ENCODE data around the gene PDE6C. TPM values are rescaled to one million over a fixed set of nuclear protein-coding genes. Genes with fewer than 3 reads are reported as not detected.

Gene PDE6C
- not detected for total RNA-seq

DNA sequence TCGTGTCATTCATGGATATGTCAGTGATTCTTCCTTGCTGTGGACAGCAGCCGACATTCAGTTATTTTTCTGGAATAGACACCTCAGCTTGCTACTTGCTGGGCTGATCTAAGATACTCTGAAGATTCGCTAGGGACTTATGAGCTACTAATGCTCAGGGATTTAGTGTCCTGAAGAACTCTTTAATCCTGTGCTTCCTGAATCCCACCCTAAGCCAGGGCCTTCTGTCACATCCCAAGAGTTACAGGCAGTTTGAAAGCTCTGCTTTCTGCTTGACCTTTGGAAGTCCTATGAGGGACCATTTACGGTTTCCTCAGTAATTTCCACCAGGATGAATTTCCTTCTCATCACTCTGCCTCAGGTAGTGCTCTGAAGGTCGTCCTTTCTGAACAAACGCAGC is at the start of gene PDE6C:
Gene PDE6C, plus strand, starts transcription at position 227 of the 400 bp plus-strand sequence. CDS start 189 bp downstream, outside the sequence.
- no peak for DNase-seq

DNA sequence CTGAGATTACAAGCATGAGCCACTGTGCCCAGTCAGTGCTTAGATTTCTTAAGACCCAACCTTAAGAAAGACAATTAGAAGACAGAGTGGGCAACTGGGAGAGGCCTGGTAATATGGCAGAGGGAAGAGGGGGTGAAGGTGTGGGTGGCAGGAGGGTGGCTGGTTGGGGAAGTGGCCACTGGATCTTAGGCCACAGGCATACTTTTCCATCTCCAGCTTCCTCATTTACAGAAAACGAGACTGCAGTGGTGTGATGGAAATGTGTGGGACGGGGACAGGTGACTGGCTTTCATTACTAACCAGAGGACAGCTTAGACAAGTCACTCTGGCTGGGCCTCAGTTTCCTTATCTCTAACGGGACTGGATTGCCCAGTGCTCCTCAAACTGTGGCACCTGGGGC is 46.9 kb upstream of the PDE6C start:
- DNase-seq: no peak

DNA sequence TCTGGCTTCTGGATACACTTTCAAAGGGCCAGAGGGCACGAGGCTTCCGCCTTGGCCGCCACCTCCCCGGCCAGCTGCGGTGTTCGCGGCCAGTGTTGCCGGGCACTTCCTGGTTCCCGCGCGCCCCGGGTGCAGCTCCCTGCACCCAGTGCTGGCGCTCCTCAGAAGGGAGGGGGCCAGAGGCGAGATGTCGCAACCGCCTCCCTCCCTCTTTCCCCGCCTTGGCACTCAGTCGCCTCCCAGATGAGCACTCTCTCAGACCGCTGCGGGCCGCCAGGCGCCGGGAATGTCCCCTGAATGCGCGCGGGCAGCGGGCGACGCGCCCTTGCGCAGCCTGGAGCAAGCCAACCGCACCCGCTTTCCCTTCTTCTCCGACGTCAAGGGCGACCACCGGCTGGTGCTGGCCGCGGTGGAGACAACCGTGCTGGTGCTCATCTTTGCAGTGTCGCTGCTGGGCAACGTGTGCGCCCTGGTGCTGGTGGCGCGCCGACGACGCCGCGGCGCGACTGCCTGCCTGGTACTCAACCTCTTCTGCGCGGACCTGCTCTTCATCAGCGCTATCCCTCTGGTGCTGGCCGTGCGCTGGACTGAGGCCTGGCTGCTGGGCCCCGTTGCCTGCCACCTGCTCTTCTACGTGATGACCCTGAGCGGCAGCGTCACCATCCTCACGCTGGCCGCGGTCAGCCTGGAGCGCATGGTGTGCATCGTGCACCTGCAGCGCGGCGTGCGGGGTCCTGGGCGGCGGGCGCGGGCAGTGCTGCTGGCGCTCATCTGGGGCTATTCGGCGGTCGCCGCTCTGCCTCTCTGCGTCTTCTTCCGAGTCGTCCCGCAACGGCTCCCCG is 45.7 kb upstream of the PDE6C start, which contains the start of gene FFAR4:
Gene FFAR4, plus strand, starts transcription at position 231 of the 842 bp plus-strand sequence. Its CDS starts 56 bp downstream, at position 287.
- no peak for DNase-seq

DNA sequence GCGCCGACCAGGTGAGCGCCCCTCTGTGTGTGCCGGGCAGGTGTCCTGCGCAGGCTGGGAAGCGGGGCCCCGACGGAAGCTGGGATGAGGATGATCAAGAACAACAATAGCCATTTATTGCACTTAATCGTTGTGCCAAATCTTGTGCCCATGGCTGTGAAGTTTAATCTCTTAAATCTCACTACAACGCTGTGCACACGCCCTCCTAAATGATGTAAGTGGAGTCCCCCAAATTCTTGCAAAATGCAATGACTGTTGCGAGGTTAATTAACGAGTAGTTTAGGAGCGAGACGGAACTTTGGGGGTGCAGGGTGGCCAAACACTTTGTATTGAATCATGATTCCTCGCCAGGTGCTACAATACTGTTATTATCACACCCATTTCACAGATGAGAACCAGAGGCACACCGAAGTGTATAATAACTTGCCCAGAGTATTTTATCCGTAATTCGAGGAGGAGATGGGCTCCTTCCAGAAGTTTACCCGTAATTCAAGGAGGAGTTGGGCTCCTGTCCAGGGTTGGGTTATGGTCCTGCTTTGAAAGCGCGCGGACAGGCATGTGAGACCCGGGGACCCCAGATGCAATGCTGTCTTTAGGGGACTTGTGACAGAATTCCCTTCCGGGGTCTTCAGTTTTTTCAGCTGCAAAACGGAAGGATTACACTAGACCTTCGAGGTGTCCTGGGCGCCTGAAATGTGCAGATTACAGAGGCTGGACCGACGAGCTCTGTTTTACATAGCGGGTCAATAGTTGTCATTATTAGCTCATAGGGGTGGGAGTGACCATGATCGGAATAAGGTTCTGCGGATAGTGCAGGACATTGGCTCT is 44.8 kb upstream of the PDE6C start:
- no peak for DNase-seq

DNA sequence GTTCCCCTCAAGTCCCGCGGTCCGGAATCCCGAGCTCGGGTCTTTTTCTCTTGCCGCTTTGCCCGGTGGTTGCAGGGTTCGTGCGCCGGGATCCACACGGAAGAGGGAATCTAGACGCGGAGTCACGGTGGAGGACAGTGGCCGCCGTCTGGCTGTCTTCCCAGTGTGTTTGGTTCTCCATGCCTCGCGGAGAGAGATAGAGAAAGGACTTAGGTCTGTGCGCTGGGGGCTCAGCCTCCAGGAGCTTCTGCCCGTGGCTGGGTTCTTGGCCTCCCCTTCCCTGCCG is 44.3 kb upstream of the PDE6C start:
- no peak for DNase-seq

DNA sequence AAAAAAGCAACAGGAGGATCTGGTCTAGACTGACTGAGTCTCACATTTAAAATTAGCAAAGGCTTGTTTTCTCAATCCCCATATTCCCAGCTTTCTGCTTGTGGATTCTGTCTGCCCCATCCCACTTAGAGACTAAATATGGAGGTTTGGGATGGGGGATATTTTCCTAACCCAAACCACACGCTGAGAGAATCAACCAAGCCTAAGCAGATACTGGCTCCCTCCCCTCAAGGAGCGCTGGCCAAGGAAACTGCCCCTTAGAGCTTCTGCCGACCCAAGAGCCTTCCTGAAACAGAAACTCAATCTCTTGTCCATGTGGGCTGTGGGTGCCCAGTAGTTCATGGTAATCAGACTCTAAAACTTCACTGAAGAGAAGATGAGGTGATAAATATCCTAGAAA is 42.0 kb upstream of the PDE6C start:
- no peak for DNase-seq

DNA sequence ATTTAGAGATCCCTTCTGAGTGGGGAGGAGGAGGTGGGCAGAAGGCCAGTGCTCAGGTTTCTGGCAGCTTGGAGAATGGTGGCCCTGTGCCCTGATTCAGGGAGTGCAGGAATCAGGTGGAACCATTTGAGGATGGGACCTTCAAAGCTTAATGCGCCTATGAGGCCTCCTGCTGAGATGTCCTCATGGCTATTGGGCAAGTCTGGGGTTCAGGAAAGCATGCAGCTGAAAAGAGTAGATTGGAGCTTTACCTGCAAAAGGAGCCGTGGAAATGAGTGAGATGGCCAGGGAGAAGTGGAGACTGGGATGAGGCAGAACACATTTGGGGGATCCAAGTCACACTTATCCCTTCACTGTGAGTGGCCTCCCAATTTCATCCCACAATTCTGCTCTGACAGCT is 39.7 kb upstream of the PDE6C start:
- no peak for DNase-seq

DNA sequence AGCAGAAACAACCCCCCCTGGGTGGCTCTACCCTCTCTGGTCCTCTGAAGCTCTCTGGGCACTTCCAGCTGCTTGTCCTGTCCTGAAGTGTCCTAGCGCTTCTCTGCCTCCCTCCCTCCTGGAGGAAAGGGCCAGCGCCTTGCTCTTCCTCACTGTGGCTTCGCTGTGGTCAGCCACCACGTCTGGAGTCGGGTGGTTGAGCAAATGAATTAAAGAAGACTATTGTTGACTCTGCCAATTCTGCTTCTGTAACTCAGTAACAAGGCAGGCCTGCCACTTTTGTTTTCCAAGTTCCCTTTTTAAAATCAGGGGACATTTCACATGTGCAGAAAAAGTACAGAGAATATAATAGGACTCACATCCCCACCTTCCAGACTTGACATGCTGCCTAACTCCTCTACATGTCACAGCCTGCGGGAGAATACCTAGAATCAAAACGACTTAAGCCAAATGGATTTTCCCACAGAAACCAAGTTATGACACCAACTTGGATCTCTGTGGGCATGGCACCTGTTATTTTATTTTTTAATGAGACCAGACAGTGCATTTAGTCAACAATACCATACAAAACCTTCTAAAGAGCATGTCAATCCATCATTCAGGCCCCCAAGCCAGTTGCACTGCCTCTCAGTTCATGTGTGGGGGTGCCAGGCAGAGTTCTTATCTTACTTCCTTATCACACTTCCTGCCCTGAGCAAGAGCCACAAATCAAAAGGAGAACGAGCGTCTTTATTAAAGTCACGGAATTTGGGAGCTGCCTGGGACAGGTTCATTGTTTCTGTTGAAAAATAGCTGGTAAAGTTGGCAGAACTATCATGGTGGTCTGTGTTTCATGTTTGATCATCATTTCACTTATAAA is 39.1 kb upstream of the PDE6C start:
- no peak for DNase-seq

DNA sequence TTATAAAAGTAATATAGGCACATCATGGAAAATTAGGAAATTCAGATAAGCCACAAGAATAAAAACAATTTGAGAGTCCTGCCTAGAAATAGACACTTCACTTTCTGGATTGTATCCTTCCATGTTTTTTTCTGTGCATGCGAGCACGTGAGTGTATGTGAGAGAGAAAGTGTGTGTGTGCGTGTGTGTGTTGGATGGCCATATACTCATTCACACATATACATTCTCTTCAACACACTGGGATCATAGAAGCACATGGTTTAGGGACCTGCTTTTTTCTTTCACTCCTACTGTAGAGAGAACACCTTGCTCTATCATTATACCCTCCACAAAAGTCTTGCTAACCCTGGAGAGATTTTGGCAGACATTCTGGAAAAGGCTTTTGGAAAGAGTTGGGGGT is 38.4 kb upstream of the PDE6C start:
- DNase-seq: no peak

DNA sequence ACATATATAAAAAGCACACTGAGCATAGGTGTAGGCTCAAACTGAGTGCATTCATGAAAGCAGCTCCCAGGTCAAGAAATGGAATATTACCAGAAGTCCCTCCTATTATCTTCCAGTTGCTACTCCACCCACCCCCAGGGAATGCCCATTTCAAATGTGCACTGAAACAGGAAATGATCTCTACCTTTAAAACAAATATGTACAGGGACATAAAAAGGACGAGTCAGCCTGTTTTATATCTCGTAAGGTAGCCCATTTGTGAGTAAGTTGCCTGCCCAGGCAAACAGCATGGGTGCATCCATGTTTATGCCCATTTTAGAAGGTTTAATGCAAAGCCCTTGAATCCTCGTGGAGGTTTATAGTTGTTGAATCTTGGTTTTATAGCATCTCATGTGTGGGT is 35.4 kb upstream of the PDE6C start:
- DNase-seq: no peak

DNA sequence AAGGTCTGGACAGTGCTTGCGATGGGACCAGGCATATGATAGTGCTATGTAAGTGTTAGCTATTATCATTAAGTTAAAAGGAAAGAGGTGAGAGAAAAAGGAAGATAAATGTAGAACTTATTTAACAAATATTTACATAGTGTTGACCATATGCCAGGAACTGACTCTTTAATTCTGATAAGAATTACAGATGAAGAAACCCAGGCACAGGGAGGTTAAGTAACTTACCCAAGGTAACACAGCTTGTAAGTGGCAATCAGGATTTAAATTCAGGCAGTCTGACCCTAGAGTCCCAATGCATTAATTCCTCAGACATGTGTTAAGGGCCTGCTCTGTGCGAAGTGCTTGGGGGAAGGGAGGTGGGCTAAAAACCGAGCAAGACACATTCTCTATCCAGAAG is 34.8 kb upstream of the PDE6C start:
- DNase-seq: no peak

DNA sequence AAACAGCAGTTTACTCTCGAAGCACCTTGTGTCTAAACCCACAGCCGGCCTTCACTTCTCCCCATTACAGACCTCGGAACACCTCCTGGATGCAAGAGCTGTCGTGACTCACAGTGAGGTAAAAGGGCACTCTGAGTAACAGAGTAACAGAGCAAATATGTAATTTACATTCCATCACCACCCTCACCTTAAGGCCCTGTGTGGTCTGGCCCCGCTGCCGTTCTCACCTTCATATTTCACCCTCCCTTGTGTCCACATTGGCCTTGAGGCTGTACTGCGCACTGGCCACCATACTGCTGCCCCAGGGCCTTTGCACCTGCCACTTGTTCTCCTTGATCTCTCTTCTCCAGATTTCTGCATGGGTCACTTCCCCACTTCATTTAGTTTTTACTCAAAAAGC is 33.2 kb upstream of the PDE6C start:
- DNase-seq: no peak

DNA sequence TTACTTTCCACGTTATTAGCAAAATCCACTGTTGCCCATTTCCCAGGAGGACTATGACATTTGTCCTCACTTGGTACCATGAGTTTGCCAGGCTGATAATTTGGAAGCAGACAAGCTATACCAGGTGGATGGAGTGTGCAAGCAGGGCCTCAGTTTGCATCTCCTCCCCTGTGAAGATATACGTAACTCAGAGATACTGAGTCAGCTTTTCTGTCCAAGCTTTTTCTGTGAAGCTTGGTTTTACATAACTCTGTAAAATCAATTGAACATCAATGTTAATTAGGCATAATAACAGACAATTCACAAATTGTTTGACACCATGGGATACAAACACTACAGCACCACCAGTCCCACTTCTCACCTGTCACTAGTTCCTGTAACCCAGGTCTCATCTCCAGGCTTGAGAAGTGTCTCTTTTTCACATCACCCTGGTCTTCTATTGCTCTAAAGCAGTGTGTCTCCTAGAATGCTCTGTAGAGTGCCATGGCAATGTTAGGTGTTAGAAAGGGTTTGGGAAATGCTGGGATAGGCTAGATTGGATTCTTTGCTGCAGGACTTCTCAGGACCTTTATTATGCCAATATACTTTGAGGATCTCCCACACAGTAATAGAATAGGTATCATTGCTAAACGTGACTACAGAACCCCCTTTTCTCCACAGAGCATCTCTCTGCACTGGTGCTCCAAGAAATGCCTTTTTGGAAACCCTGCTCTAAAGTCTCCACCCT is 32.2 kb upstream of the PDE6C start:
- no peak for DNase-seq

DNA sequence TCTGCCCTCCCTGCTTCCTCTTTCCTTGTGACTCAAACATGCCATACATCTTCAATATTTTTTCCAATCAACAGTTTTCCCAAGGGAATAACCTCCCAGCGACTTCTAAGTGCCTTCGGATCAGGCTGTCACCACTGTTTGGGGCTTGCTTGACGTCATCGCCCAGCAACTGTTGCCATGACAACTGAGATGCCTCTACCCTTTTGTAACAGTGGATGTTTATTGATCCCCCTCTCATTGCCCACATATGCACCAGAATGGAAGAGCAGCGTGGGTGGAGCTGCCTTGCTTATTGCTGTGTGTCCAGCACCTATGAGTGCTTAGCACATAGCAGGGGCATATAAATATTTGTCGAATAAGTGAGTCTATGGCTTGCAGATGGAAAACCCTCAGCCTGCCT is 31.5 kb upstream of the PDE6C start:
- DNase-seq: no peak

DNA sequence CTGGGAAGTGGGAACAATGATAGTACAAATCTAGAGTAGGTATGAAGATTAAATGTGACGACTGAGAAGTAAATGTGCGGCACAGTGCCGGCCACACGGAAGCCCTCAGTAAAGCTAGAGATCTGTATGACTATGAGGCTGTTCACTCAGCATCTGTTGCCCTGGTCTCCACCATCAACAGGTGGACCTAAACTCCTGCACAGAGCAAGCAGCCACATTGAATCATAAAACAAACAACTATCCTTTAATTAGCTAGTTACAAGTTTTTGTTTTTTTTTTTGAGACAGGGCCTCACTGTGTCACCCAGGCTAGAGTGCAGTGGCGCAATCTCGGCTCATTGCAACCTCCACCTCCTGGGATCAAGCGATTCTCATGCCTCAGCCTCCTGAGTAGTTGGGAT is 27.9 kb upstream of the PDE6C start:
- DNase-seq: no peak

DNA sequence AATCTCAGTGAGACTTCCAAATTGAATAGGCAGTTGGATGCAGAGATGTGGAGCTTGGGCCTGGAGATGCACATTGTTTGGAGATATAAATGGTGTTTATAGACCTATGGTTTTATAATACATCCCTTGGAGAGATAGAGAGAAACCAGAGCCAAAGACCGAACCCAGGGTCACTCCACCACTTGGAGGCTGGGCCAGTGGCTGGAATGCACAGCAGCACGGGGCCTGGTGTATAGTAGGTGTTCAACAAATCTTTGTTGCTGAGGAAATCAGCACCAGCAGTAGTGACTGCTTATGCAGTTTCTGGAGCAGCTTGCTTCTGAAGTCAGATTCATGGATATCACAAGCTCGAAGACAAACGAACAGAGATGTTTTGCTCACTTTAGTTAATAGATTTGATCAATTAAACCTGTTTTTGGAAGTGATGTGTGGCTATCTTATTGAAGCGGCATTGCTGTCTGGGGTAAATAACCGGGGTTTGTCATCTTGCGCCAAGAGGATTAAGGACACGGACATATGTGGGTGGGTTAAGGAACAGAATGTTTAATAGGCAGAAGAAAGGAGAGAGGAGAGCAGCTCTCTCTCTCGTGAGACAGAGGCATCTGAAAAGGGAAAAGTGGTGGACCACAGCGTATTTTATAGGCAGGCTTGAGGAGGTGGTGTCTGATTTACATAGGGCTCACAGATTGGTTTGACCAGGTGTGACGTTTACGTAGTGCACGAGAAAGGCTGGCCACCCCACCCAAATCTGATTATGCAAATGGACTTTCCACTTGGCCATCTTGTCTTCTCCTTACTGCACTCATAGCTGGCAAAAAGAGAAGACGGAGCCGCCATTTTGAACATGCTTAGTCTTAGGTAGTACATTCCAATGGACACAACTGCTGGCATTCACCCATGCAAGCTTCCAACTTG is 22.4 kb upstream of the PDE6C start:
- DNase-seq: no peak

DNA sequence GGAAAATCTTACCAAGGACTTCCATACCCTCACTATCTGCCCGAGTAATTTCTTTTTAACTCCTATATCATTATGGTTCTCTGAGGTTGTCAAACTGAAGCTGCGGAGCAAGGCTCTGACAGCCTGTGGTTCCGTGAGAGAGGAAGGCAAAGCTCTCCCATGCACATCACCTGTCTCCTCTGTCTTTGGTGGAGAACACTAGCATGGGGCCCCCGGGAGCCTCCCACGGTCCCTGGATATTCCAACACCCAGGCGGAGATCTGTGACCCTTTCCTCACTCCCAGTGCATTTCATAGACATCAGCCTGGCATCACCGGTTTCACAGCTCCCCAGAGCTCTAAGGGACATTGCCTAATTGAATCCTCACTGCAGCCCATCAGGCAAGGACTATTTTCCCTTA is 21.7 kb upstream of the PDE6C start:
- no peak for DNase-seq

DNA sequence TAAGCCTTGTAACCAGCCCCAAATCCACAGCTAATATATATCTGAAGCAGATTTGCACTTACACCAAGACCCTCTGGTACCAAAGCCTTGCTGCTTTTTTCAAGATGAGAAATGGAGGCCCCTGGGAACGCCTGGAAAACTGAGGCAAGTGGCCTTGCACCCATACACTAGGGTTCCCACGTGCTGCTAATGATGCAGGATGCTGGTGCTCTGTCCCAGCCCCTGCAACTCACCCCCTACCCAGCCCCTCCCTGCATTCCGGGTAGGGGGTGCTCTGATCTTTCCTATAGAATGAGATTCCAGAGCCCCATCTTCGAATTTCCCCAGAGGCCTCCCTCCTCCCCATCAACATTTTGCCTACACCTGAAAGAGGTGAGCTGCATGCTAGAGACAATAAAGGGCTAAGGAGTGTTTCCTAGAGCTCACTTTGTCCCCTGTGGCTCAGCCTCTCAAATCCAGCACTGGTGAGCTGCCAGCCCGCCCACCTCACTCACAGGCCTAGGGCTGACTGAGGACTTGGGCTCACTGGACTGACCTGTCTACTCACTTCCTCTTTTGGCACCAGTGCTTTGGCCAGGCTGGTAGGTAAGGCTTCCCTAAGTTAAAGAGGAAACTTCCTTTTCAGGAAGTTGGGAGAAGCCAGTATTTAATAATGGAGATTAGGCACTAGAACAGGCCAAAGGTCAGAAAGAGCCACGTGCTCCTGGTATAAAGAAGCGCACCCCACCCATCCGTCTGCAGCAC is 21.1 kb upstream of the PDE6C start:
- no peak for DNase-seq

DNA sequence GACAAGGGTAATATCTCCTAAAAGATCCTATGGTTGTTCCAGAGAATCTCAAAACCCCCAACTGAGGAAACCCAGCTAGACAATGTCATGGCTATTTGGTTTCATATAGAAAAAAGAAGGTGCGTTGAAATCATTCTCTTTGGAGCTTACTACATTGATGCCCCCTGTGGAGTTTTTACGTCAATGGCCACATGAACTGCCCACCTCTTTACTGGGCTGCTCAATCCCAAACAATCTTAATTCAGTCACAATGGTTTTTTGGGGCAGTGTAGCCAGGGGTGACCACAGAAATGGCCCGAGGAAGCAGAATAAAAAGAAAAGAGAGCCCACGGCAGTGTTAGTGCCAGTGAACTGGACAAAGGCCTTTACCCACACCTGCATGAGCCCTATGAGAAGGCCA is 19.1 kb upstream of the PDE6C start:
- DNase-seq: no peak

DNA sequence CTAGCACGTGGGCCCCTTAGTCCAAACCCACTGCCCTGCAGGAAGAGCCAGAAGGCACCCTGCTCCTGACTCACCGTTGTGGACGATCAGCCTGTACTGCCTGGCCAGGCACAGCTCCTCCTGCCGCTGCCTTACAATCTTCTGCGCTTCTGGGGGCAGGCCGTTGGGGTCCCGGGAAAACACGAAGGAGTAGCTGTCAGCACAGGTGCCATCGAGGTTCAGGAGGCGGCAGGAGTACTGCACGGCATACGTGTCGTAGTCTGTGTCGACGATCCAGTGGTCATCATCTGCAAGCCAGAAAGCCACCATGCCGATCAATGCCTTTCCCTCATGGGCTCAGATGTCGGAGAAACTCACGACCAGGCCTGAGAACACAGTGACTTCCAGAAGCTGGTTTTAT is 18.6 kb upstream of the PDE6C start:
- no peak for DNase-seq

DNA sequence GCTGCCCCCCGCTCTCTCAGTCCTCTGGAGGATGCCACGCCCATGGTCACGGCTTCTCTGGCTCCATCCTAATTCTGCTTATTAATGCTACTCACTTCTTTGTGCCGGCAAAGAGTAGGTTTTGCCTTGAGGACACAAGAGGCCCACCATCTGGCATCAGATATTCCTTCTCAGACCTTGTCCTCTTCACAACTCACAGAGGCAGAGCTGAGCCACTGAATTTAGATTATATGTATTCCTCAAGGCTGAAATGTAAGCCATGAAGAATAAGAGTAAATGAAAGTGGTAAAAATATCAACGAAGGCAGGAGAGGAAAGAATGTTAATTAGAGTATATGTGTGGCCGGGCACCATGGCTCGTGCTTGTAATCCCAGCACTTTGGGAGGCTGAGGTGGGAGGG is 17.8 kb upstream of the PDE6C start:
- DNase-seq: no peak
